Adrenal gland (tissue), 12 donors: ENCODE data around the gene SLC7A6. TPM values are rescaled to one million over a fixed set of nuclear protein-coding genes. Genes with fewer than 3 reads are reported as not detected.

Experiments
- DNase-seq, 7 donors: peaks; one replicate each; pipeline ENCODE4 v3.0.0-alpha.2; 2019 to 2020
- H3K27ac ChIP-seq, 5 donors: fragments of 200-600 bp; sonication (generic) in 4 of 5; 1 replicate in 3 of 5; 2 replicates in 2 of 5; pipeline versions ENCODE4 v1.5.1 to v1.8.0; 2016 to 2020; ENCODE audit warnings: mild to moderate bottlenecking in 1 of 5
- H3K27me3 ChIP-seq: fragments of 200-600 bp; 2 replicates; pipeline ENCODE4 v1.8.0; 2021
- H3K36me3 ChIP-seq, 2 donors: fragments of 200-600 bp; replicated peaks in 1 of 2; 1 replicate in 1 of 2; 2 replicates in 1 of 2; pipeline versions ENCODE4 v1.5.1 to v1.8.0; 2018 to 2022
- H3K4me1 ChIP-seq, 2 donors: fragments of 200-600 bp; replicated peaks in 1 of 2; 1 replicate in 1 of 2; 2 replicates in 1 of 2; pipeline versions ENCODE4 v1.5.1 to v1.8.0; 2018 to 2021
- H3K4me3 ChIP-seq, 4 donors: fragments of 200-600 bp; sonication (generic) in 3 of 4; one replicate each; pipeline ENCODE4 v1.5.1; 2016 to 2018
- H3K9me3 ChIP-seq, 3 donors: fragments of 200-600 bp; sonication (generic) in 1 of 3; replicated peaks in 1 of 3; 1 replicate in 2 of 3; 2 replicates in 1 of 3; pipeline versions ENCODE4 v1.5.1 to v1.8.0; 2016 to 2021
- POLR2A ChIP-seq, 2 donors: fragments of 450-650 bp; IDR thresholded peaks; one replicate each; pipeline ENCODE4 v1.6.1; 2017; ENCODE audit warnings: antibody characterized with exemption in 2 of 2, mild to moderate bottlenecking in 2 of 2, moderate library complexity in 1 of 2
- WGBS, 4 donors: extraction: QIAGEN DNeasy Blood & Tissue Kit in 2 of 4; methylation state at CpG; one replicate each; pipeline versions ENCODE4 v1.1.5 to v1.1.7; 2013 to 2017; 5-methylcytosine and 5-hydroxymethylcytosine counted together
- intact Hi-C, 2 donors: fragments of 100-400 bp; cut with DNase I; formaldehyde crosslinking; loops; one replicate each; pipeline versions ENCODE4 v1.14.1 to v1.15.0; 2022 to 2023
- polyA plus RNA-seq, 3 donors: library from polyadenylated mRNA; stranded (reverse); fragments of 200-250 nt in 2 of 3; fragments of 350-450 nt in 1 of 3; fragmentation: Illumina TruSeq in 1 of 3; extraction: RNeasy Lipid Tissue Mini Kit (QIAGEN cat#74804) in 1 of 3; gene quantifications; one replicate each; pipeline ENCODE4 v1.2.3, GENCODE V29; 2013 to 2014
- total RNA-seq, 9 donors: library from RNA; depleted of rRNA in 4 of 9; stranded (reverse); fragments of >200 nt in 4 of 9; fragments of 120-200 nt in 1 of 9; fragmentation: NEBNext Ultra II Directional in 1 of 9; extraction: Animal tissue kit (Norgen Biotek cat#: 25700) in 1 of 9; gene quantifications; one replicate each; pipeline versions ENCODE4 v1.1.0 to v1.2.4, GENCODE V29; 2013 to 2023
- TF ChIP-seq, protein P1 (sequence below), 6 experiments: fragments of 450-650 bp in 4 of 6; fragments of 200-600 bp in 2 of 6; sonication (generic) in 1 of 6; IDR thresholded peaks; 1 replicate in 5 of 6; 2 replicates in 1 of 6; pipeline versions ENCODE4 v1.5.1 to v1.8.0; 2016 to 2021; ENCODE audit warnings: antibody characterized with exemption in 6 of 6, mild to moderate bottlenecking in 2 of 6, moderate library complexity in 1 of 6
- donor health status: healthy with polysubstance abuse.
- donor health status: Bipolar disorder and iron deficiency.
- donor health status: DM: yes; HTN: yes; CAD: no.
- donor health status: DM: no; HTN: no; CAD: no.
- donor health status: DM: no; HTN: no; CAD: no.
- donor health status: DM: yes; HTN: yes; CAD: no.

Gene SLC7A6
- total and polyA plus RNA-seq, 12 donors: 2.0 to 54.7 (median 22.0) TPM

DNA sequence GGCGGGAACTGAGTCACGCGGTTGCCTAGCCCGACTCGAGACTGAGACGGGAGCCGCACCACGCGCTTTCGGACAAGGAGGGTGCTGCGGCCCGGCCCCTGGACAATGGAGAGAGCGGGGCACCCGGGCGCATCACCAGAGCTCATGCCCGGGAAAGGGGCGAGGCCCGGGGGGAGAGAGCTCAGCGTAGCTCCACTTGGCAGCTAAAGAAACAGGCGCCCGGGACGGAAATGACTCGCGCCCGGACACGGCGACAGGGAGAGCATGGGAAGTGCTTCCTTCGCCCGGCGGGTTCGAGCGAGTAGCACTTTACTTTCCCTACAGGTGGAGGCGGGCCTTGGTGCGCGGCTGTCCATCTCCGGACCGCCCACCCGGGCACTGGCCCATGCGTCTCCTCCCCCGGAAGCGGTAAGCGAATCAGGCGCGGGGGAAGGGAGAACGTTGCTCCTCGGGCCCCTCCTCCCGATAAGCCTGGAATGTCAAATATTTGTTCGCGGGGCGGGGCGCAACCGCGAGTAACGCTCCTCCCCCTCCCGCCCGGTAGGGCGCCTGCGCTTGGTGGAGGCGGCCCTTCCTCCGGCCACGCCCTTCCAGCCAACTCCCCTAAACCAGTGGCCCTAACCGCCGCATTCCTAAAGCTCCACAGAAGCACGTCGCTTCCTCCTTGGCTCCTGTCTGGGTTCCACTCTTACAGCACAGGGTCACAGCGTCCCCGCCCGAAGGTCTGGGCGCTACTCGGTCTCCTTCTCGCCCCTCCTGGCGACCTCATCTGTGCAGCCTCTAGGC is 26.9 kb upstream of the SLC7A6 start:
- TF ChIP-seq POLR2A (IDR thresholded peaks at IDR 0.05): peak; percentile 77 to 97
- TF ChIP-seq, protein P1, sequence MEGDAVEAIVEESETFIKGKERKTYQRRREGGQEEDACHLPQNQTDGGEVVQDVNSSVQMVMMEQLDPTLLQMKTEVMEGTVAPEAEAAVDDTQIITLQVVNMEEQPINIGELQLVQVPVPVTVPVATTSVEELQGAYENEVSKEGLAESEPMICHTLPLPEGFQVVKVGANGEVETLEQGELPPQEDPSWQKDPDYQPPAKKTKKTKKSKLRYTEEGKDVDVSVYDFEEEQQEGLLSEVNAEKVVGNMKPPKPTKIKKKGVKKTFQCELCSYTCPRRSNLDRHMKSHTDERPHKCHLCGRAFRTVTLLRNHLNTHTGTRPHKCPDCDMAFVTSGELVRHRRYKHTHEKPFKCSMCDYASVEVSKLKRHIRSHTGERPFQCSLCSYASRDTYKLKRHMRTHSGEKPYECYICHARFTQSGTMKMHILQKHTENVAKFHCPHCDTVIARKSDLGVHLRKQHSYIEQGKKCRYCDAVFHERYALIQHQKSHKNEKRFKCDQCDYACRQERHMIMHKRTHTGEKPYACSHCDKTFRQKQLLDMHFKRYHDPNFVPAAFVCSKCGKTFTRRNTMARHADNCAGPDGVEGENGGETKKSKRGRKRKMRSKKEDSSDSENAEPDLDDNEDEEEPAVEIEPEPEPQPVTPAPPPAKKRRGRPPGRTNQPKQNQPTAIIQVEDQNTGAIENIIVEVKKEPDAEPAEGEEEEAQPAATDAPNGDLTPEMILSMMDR (IDR thresholded peaks at IDR 0.05): peak in 1 of 6 experiments; percentile 7
- no peaks in the 10 kb centered on the region for H3K27me3 ChIP-seq
- no peaks in the 10 kb centered on the region for H3K9me3 ChIP-seq
- DNase-seq: peak; percentile 98 to 99 (median 99)
- peak overlapping the region; percentile 64 to 88 (median 86) for H3K27ac ChIP-seq
- peak overlapping the region in 2 of 4 donors; percentile 53 to 57 for H3K4me3 ChIP-seq
- H3K36me3 ChIP-seq: no peaks in the 10 kb centered on the region
- peaks cover 5 to 22% of the 10 kb centered on the region in 2 donors for H3K4me1 ChIP-seq
- intact Hi-C loops: loop anchor here in 1 of 2 donors (10.0 kb wide), 1 partner anchor 143 kb away; no protein-coding TSS in a partner anchor
- WGBS, 4 donors: 0% methylated on average over 18 to 72 of the region's 72 CpGs

DNA sequence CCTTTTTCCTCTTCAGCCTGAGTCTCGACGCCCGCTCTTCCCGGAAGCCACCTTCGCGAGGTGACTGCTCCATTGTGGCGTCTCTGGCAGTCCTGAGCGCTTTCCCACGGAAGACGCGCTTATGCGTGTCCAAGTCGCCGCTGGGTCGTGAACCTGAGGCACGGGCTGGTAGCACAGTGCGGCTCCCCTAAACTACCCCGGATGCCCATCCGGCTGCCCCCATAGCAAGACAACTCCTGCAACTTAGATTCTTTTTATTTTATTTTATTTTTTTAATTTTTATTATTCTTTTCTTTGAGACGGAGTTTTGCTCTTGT is 26.3 kb upstream of the SLC7A6 start:
- intact Hi-C loops: loop anchor here in 1 of 2 donors (10.0 kb wide), 1 partner anchor 143 kb away; no protein-coding TSS in a partner anchor
- H3K27ac ChIP-seq: peak overlapping the region; percentile 64 to 88 (median 86)
- no peaks in the 10 kb centered on the region for H3K9me3 ChIP-seq
- H3K4me1 ChIP-seq: peaks cover 5 to 22% of the 10 kb centered on the region in 2 donors
- 15 to 22% (median 19%) methylated on average over 20 of the region's 20 CpGs for WGBS, 4 donors
- no peaks in the 10 kb centered on the region for H3K27me3 ChIP-seq
- DNase-seq: no peak
- no peak for TF ChIP-seq POLR2A (IDR thresholded peaks at IDR 0.05)
- TF ChIP-seq, protein P1 (IDR thresholded peaks at IDR 0.05): peak in 1 of 6 experiments; percentile 20
- peak overlapping the region in 2 of 4 donors; percentile 38 to 49 for H3K4me3 ChIP-seq
- H3K36me3 ChIP-seq: no peaks in the 10 kb centered on the region

DNA sequence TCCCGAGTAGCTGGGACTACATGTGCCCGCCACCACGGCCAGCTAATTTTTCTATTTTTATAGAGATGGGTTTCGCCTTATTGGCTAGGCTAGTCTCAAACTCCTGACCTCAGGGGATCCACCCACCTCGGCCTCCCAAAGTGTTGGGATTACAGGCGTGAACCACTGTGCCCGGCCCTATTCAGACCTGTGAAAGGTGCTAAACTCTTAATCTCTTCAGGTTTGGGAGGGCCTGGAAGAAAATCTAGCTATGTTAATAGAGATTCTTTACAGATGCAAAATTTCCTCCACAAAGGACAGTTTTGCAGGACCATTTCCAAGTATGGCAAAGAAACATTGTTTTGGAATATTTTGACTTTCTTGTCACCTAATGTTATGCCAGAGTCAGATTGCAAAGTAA is 22.2 kb upstream of the SLC7A6 start:
- intact Hi-C loops: loop anchor here in 1 of 2 donors (5.0 kb wide), 1 partner anchor 85 kb away; no protein-coding TSS in a partner anchor
- TF ChIP-seq, protein P1 (IDR thresholded peaks at IDR 0.05): no peak
- no peak for TF ChIP-seq POLR2A (IDR thresholded peaks at IDR 0.05)

DNA sequence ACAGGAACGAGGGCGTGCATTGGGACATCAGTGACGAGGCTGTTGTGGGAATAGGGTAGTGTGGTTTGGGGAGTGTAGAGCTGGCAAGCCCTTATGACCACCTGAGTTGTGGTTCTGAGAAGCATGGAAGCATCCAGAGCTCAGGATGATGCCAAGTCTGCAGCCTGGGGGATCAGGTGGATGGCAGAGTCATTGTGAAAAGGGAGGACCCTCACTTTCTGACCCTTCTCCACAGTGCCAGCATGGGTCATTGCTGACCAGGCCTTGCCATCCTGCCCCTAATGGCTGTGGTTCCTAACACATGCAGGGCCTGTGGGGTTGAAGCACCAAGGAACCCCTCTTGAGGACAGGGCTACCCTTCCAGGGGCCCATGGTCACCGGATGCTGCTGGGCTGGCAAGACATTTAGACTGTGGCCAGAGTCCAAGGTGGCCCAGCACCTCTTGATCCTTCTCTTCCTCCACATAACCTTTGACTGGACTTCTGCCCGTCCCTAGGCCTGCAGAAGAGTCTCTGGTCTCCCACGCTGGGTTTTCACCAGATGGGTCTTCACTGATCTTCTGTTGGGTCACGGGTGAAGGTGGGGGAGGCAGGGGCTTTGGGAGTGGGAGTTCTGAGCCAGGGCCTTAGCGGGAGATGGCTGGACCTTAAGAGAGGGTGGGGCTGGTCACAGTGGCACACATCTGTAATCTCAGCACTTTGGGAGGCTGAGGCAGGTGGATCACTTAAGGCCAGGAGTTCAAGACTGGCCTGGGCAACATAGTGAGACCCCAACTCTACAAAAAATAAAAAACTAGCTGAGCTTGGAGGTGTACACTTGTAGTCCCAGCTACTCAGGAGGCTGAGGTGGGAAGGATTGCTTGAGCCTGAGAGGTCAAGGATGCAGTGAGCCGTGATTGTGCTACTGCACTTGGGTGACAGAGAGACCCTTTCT is 21.1 kb upstream of the SLC7A6 start:
- no peak overlapping the region for H3K27ac ChIP-seq
- TF ChIP-seq POLR2A (IDR thresholded peaks at IDR 0.05): no peak
- TF ChIP-seq, protein P1 (IDR thresholded peaks at IDR 0.05): no peak
- DNase-seq: peak in 1 of 7 donors; percentile 17
- H3K27me3 ChIP-seq: no peaks in the 10 kb centered on the region
- no peaks in the 10 kb centered on the region for H3K36me3 ChIP-seq
- 83 to 88% (median 84%) methylated on average over 8 to 9 of the region's 9 CpGs for WGBS, 4 donors
- peaks cover 12 to 34% of the 10 kb centered on the region in 2 donors for H3K4me1 ChIP-seq
- H3K9me3 ChIP-seq: no peaks in the 10 kb centered on the region
- no peak overlapping the region for H3K4me3 ChIP-seq
- intact Hi-C loops: loop anchor here in 1 of 2 donors (5.0 kb wide), 1 partner anchor 84 kb away; no protein-coding TSS in a partner anchor

More for the DNA sequence above, 22.2 kb upstream of the SLC7A6 start:
- WGBS, 4 donors: 84 to 90% (median 88%) methylated on average over 7 of the region's 7 CpGs
- Histone ChIP-seq H3K4me3 (no peak overlapping the region), H3K27ac (no peak overlapping the region), H3K27me3 (no peaks in the 10 kb centered on the region), H3K9me3 (no peaks in the 10 kb centered on the region), H3K4me1 (peaks cover 12 to 25% of the 10 kb centered on the region in 2 donors), H3K36me3 (no peaks in the 10 kb centered on the region)
- no peak for DNase-seq
